Keratinocyte (primary cell): ENCODE data around the gene SYNE1. TPM values are rescaled to one million over a fixed set of nuclear protein-coding genes. Genes with fewer than 3 reads are reported as not detected.

Source experiments
- DNase-seq: peaks from one replicate; pipeline ENCODE4 v3.0.0-alpha.2; 2011; ENCODE audit warnings: low read depth, missing footprints, low spot score
- FAIRE-seq: peaks from 2 replicates; lab custom pipeline; 2011; peaks lifted over from hg19 to GRCh38; lab: Jason Lieb, UNC
- H2AFZ ChIP-seq: 2 replicates; pipeline ENCODE4 v1.6.0; 2012; ENCODE audit warnings: low read length, control low read depth, inconsistent platforms; ENCODE audit not compliant: control insufficient read depth
- H3K27ac ChIP-seq: 2 replicates; pipeline ENCODE4 v1.5.1; 2011; ENCODE audit warnings: low read length; ENCODE audit not compliant: control insufficient read depth, insufficient read depth
- H3K27me3 ChIP-seq: 3 replicates; pipeline ENCODE4 v1.6.0; 2011; ENCODE audit warnings: low read length; ENCODE audit not compliant: control insufficient read depth, insufficient read depth; ENCODE audit errors: extremely low read depth
- H3K36me3 ChIP-seq, 2 experiments: 2 replicates in 1 of 2; 3 replicates in 1 of 2; pipeline ENCODE4 v1.5.1; 2011; ENCODE audit warnings: low read length in 2 of 2, mild to moderate bottlenecking in 1 of 2; ENCODE audit not compliant: control insufficient read depth in 2 of 2, insufficient read depth in 2 of 2; ENCODE audit errors: extremely low read depth in 1 of 2
- H3K4me1 ChIP-seq: 3 replicates; pipeline ENCODE4 v1.5.1; 2011; ENCODE audit warnings: low read length; ENCODE audit not compliant: control insufficient read depth, insufficient read depth; ENCODE audit errors: extremely low read depth
- H3K4me2 ChIP-seq: 3 replicates; pipeline ENCODE4 v1.6.0; 2011; ENCODE audit warnings: low read depth, low read length; ENCODE audit not compliant: control insufficient read depth, insufficient read depth; ENCODE audit errors: extremely low read depth
- H3K4me3 ChIP-seq, 3 experiments: fragments of 200-600 bp in 1 of 3; sonication (generic) in 1 of 3; 2 replicates in 2 of 3; 3 replicates in 1 of 3; pipeline ENCODE4 v1.5.1; 2011 to 2016; ENCODE audit warnings: low read length in 3 of 3, mild to moderate bottlenecking in 3 of 3, control low read depth in 2 of 3, inconsistent platforms in 1 of 3, low read depth in 1 of 3, mixed read lengths in 1 of 3, mixed run types in 1 of 3, moderate library complexity in 1 of 3; ENCODE audit not compliant: control insufficient read depth in 2 of 3, insufficient read depth in 2 of 3; ENCODE audit errors: extremely low read depth in 1 of 3
- H3K79me2 ChIP-seq: 2 replicates; pipeline ENCODE4 v1.6.0; 2012; ENCODE audit warnings: low read length; ENCODE audit not compliant: control insufficient read depth, insufficient read depth
- H3K9ac ChIP-seq: 3 replicates; pipeline ENCODE4 v1.6.0; 2011; ENCODE audit warnings: low read length; ENCODE audit not compliant: control insufficient read depth, insufficient read depth; ENCODE audit errors: extremely low read depth
- H3K9me1 ChIP-seq: 3 replicates; pipeline ENCODE4 v1.6.0; 2011; ENCODE audit warnings: low read length; ENCODE audit not compliant: control insufficient read depth, insufficient read depth; ENCODE audit errors: extremely low read depth
- H3K9me3 ChIP-seq: 2 replicates; pipeline ENCODE4 v1.5.1; 2012; ENCODE audit warnings: low read depth, low read length; ENCODE audit not compliant: control insufficient read depth
- H4K20me1 ChIP-seq: 3 replicates; pipeline ENCODE4 v1.6.0; 2011; ENCODE audit warnings: low read length; ENCODE audit not compliant: control insufficient read depth, insufficient read depth; ENCODE audit errors: extremely low read depth
- CTCF ChIP-seq, 3 experiments: IDR thresholded peaks in 1 of 3; conservative IDR thresholded peaks in 1 of 3; optimal IDR thresholded peaks in 1 of 3; 2 replicates in 2 of 3; 3 replicates in 1 of 3; pipeline versions ENCODE3 to v1.5.1; 2011; ENCODE audit warnings: low read length in 3 of 3, mild to moderate bottlenecking in 3 of 3, moderate library complexity in 2 of 3, control low read depth in 1 of 3, inconsistent platforms in 1 of 3; ENCODE audit not compliant: insufficient read depth in 2 of 3; ENCODE audit errors: extremely low read depth in 1 of 3
- EZH2 ChIP-seq: IDR thresholded peaks from one replicate; pipeline ENCODE4 v1.6.1; 2012; ENCODE audit warnings: inconsistent platforms, mild to moderate bottlenecking, low read length, moderate library complexity
- dilution Hi-C: fragments of 300-500 bp; cut with MboI; formaldehyde crosslinking; loops from one replicate; pipeline ENCODE4 v1.7.0; 2020; ENCODE audit warnings: low sequenced_read_pairs; ENCODE audit not compliant: extremely low pct_ligation_motif_present
- polyA plus RNA-seq, 5 experiments: library from polyadenylated mRNA; depleted of rRNA in 3 of 5; stranded (reverse) in 3 of 5; stranded (forward) in 1 of 5; unstranded in 1 of 5; fragments of >200 nt; gene quantifications; 1 replicate in 1 of 5; 2 replicates in 3 of 5; 3 replicates in 1 of 5; pipeline versions ENCODE4 v1.2.1 to v1.2.3, GENCODE V29; 2011 to 2012; ENCODE audit warnings: missing spikeins in 2 of 5, low read depth in 1 of 5, low replicate concordance in 1 of 5

Gene SYNE1
- polyA plus RNA-seq, 1 donor (not counting 4 experiments of a cell fraction or from before 2014, with no cell fraction given) = 4.0 TPM

GRCh38 chr6:152154559-152155356 lies 482.4 kb downstream of the SYNE1 start:
- DNase-seq (no peak), FAIRE-seq (no peak)
- TF ChIP-seq CTCF (optimal IDR thresholded peaks at IDR 0.05 in 1 of 3, IDR thresholded peaks at IDR 0.05 in 1 of 3, conservative IDR thresholded peaks at IDR 0.05 in 1 of 3; ENCODE audit: extremely low read depth in 1 of 3, insufficient read depth in 2 of 3, low read length in 3 of 3) (no peak), EZH2 (no peak)
- no peak overlapping the region for H3K4me3 ChIP-seq
- H2AFZ ChIP-seq = no peak overlapping the region
- H3K9me3 ChIP-seq = no peaks in the 10 kb centered on the region
- dilution Hi-C loops = no loop called here
- no peaks in the 10 kb centered on the region for H4K20me1 ChIP-seq
- no peak overlapping the region for H3K27ac ChIP-seq
- H3K4me1 ChIP-seq = no peaks in the 10 kb centered on the region
- no peak overlapping the region for H3K4me2 ChIP-seq
- no peak overlapping the region for H3K9ac ChIP-seq
- H3K9me1 ChIP-seq = no peaks in the 10 kb centered on the region
- H3K36me3 ChIP-seq = no peaks in the 10 kb centered on the region
- no peaks in the 10 kb centered on the region for H3K79me2 ChIP-seq
- H3K27me3 ChIP-seq = no peaks in the 10 kb centered on the region

GRCh38 chr6:152151920-152152319 lies 485.2 kb downstream of the SYNE1 start:
- dilution Hi-C loops = no loop called here
- no peaks in the 10 kb centered on the region for H3K36me3 ChIP-seq
- no peak overlapping the region for H3K4me2 ChIP-seq
- no peak overlapping the region for H3K27ac ChIP-seq
- no peaks in the 10 kb centered on the region for H4K20me1 ChIP-seq
- no peaks in the 10 kb centered on the region for H3K79me2 ChIP-seq
- H3K9me1 ChIP-seq = no peaks in the 10 kb centered on the region
- H3K9me3 ChIP-seq = no peaks in the 10 kb centered on the region
- no peak overlapping the region for H3K4me3 ChIP-seq
- no peak for FAIRE-seq
- H3K9ac ChIP-seq = no peak overlapping the region
- H3K27me3 ChIP-seq = no peaks in the 10 kb centered on the region
- TF ChIP-seq EZH2 (no peak), CTCF (optimal IDR thresholded peaks at IDR 0.05 in 1 of 3, IDR thresholded peaks at IDR 0.05 in 1 of 3, conservative IDR thresholded peaks at IDR 0.05 in 1 of 3; ENCODE audit: extremely low read depth in 1 of 3, insufficient read depth in 2 of 3, low read length in 3 of 3) (no peak)
- no peak for DNase-seq
- H2AFZ ChIP-seq = no peak overlapping the region
- H3K4me1 ChIP-seq = no peaks in the 10 kb centered on the region
